ENCODE data around the gene PZP. TPM values are rescaled to one million over a fixed set of nuclear protein-coding genes. Genes with fewer than 3 reads are reported as not detected.

PZP gene
- total RNA-seq, 1 donor from 2014 or later, result not detected

DNA sequence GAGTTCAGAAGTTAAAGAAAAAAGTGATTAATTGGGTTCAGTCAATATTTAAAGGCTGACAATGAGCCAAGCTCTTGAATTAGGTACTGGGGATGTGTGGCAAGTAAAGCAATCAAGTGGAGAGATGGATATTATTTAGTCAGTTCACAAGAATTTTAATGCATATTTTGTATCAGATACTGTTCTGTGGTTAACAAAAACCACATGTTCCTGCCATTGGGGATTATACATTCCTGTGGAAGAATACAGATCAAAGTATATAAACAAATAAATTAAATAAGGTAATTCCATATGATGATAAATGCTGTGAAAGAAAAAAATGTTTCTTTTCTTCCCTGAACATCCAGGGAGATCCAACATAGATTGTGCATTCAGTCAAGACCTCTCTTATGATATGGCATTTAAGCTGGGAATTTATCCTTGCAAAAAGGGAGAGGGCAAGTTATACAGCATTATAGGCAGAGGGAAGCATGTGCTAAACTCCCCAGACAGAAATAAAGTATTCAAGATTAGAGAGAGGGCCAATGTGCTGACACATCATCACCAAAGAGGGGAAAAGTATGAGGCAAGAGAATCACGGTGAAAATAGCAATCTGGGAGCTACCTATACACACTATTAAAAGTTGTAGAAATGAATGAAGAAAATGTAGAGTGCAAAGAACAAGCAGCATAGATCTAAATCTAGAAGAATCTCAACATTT lies 74.8 kb downstream of the PZP start:
- Mint-ChIP-seq H3K9me3 (peaks cover 29% of the 10 kb centered on the region), H3K4me1 (peaks cover 29% of the 10 kb centered on the region), H3K36me3 (peaks cover 2% of the 10 kb centered on the region), H3K27ac (peak overlapping the region; percentile 92), H3K27me3 (ENCODE audit: low read depth) (no peaks in the 10 kb centered on the region), H3K4me3 (no peak overlapping the region)
- DNase-seq (ENCODE audit: low spot score in 2 of 2, unreplicated experiment in 2 of 2), result no peak
- TF ChIP-seq, protein P1, sequence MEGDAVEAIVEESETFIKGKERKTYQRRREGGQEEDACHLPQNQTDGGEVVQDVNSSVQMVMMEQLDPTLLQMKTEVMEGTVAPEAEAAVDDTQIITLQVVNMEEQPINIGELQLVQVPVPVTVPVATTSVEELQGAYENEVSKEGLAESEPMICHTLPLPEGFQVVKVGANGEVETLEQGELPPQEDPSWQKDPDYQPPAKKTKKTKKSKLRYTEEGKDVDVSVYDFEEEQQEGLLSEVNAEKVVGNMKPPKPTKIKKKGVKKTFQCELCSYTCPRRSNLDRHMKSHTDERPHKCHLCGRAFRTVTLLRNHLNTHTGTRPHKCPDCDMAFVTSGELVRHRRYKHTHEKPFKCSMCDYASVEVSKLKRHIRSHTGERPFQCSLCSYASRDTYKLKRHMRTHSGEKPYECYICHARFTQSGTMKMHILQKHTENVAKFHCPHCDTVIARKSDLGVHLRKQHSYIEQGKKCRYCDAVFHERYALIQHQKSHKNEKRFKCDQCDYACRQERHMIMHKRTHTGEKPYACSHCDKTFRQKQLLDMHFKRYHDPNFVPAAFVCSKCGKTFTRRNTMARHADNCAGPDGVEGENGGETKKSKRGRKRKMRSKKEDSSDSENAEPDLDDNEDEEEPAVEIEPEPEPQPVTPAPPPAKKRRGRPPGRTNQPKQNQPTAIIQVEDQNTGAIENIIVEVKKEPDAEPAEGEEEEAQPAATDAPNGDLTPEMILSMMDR (IDR thresholded peaks at IDR 0.05; ENCODE audit: unreplicated experiment), result no peak

DNA sequence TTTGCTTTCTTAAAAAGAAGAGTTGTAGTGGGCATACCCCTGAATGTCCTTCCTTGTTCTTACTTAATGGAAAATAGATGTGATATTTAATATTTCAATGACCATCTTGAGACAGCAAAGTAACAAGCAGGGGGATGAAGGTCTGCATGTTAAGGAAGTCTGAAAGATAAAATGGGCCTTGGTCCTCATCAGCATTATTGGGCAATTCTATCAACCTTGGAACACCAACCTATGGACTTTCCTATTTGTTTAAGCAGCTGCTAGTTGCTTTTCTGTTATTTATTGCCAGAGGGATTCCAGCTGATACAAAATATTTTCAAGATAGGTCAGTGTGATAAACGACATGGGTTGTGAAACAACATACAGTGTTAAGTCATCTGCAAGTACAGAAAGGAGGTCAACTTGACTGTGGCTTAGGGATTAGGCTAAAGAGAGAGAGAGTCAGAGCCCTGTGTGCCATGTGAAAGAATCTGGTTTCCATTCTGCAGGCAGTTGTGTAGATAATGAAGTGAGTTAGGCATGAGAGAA lies 76.1 kb downstream of the PZP start:
- Mint-ChIP-seq H3K4me3 (no peak overlapping the region), H3K27ac (peak overlapping the region; percentile 15), H3K4me1 (peaks cover 29% of the 10 kb centered on the region), H3K36me3 (peaks cover 2% of the 10 kb centered on the region), H3K27me3 (ENCODE audit: low read depth) (no peaks in the 10 kb centered on the region), H3K9me3 (peaks cover 24% of the 10 kb centered on the region)
- TF ChIP-seq, protein P1 (IDR thresholded peaks at IDR 0.05; ENCODE audit: unreplicated experiment), result no peak
- DNase-seq (ENCODE audit: low spot score in 2 of 2, unreplicated experiment in 2 of 2), result no peak

DNA sequence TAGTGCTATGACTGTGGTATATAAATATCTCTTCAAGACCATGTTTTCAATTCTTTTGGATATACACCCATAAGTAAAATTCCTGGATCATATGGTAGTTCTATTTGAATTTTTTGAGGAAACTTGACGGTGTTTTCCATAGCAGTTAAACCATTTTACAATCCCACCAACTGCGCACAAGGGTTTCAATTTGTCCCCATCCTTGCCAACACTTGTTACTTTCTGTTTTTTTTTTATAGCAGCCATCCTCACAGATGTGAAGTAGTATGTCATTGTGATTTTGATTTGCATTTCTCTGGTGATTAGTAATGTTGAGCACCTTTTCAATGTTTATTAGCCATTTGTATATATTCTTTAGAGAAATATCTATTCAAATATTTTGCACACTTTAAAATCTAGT lies 78.0 kb downstream of the PZP start:
- Mint-ChIP-seq H3K36me3 (peaks cover 2% of the 10 kb centered on the region), H3K4me3 (no peak overlapping the region), H3K27ac (no peak overlapping the region), H3K27me3 (ENCODE audit: low read depth) (no peaks in the 10 kb centered on the region), H3K4me1 (peaks cover 28% of the 10 kb centered on the region), H3K9me3 (peaks cover 18% of the 10 kb centered on the region)
- TF ChIP-seq, protein P1 (IDR thresholded peaks at IDR 0.05; ENCODE audit: unreplicated experiment), result no peak
- DNase-seq (ENCODE audit: low spot score in 2 of 2, unreplicated experiment in 2 of 2), result no peak

DNA sequence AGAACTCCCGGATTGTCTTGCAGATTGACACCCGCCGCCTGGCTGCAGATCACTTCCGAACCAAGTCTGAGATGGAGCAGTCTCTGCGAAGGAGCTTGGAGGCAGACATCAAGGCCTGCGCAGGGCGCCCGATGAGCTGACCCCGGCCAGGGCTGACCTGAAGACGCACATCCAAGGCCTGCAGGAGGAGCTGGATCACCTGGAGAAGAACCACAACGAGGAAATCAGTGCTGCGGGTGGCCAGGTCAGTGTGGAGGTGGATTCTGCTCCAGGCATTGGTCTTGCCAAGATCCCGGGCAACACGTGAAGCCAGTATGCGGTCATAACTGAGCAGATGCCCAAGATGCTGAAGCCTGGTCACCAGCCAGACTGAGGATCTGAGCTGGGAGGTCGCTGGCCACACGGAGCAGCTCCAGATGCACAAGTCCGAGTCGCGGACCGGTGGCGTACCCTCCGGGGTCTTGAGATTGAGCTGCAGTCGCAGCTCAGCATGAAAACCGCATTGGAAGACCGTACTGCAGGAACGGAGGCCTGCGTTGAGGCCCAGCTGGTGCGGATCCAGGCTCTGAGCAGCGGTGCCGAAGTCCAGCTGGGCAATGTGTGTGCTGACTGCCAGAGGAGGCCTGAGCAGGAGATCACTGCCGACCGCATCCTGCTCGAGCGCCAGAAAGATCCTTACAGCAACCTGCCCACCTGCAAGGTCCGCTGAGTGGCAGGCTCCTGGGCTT lies 80.1 kb downstream of the PZP start:
- H3K27ac Mint-ChIP-seq, result no peak overlapping the region
- TF ChIP-seq, protein P1 (IDR thresholded peaks at IDR 0.05; ENCODE audit: unreplicated experiment), result no peak
- peaks cover 10% of the 10 kb centered on the region for H3K4me1 Mint-ChIP-seq
- DNase-seq (ENCODE audit: low spot score in 2 of 2, unreplicated experiment in 2 of 2), result no peak
- H3K27me3 Mint-ChIP-seq (ENCODE audit: low read depth), result no peaks in the 10 kb centered on the region
- peaks cover 2% of the 10 kb centered on the region for H3K36me3 Mint-ChIP-seq
- peaks cover 18% of the 10 kb centered on the region for H3K9me3 Mint-ChIP-seq
- no peak overlapping the region for H3K4me3 Mint-ChIP-seq

DNA sequence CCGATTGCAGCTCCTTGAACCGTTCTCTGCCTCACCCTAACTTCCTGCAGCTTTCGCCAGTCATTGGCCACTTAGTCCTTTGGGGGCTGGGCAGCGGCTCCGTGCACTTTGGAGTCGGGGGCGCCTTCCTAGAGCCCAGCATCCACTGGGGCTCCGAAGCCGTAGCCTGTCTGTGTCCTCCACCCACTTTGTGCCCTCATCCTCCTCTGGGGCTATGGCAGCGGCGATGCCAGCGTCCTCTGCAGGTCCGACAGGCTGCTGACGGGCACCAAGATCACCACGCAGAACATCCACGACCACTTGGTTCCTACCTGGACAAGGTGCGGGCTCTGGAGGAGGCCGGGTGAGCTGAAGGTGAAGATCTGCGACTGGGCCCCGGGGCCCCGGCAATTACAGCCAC lies 80.7 kb downstream of the PZP start:
- H3K4me1 Mint-ChIP-seq, result peaks cover 7% of the 10 kb centered on the region
- no peaks in the 10 kb centered on the region for H3K27me3 Mint-ChIP-seq (ENCODE audit: low read depth)
- DNase-seq (ENCODE audit: low spot score in 2 of 2, unreplicated experiment in 2 of 2), result no peak
- H3K4me3 Mint-ChIP-seq, result no peak overlapping the region
- H3K9me3 Mint-ChIP-seq, result peaks cover 18% of the 10 kb centered on the region
- H3K36me3 Mint-ChIP-seq, result peaks cover 2% of the 10 kb centered on the region
- no peak overlapping the region for H3K27ac Mint-ChIP-seq
- TF ChIP-seq, protein P1 (IDR thresholded peaks at IDR 0.05; ENCODE audit: unreplicated experiment), result no peak
